MCF 10A (cell line): ENCODE results near the gene HBG1. TPM values are rescaled to one million over a fixed set of nuclear protein-coding genes. Genes with fewer than 3 reads are reported as not detected.

Experiments
- BruUV-seq: library from RNA; stranded (reverse); fragments of 400-500 nt; replicated peaks from 2 replicates; lab custom pipeline; 2021; lab: Mats Ljungman, UMichigan
- CTCF ChIA-PET: fragments of 300-600 bp; sonication (Branson Sonifier 250); formaldehyde crosslinking; extraction: SDS; loops from one replicate; lab custom pipeline; 2021; ENCODE audit warnings: antibody characterized with exemption, inconsistent platforms; lab: Yijun Ruan, JAX
- POLR2A ChIA-PET: fragments of 300-600, 350-650 bp; sonication (Branson Sonifier 250); formaldehyde crosslinking; extraction: SDS; loops from one replicate; lab custom pipeline; 2020; ENCODE audit warnings: antibody characterized with exemption, inconsistent platforms; lab: Yijun Ruan, JAX
- DNase-seq: peaks from one replicate; pipeline ENCODE4 v3.0.0-alpha.2; 2018; ENCODE audit not compliant: unreplicated experiment
- H3K27ac Mint-ChIP-seq: one replicate; pipeline ENCODE4 v1.8.0; 2022; ENCODE audit warnings: mild to moderate bottlenecking, low read depth, mixed read lengths; ENCODE audit not compliant: unreplicated experiment
- H3K27me3 Mint-ChIP-seq: one replicate; pipeline ENCODE4 v1.8.0; 2022; ENCODE audit warnings: mixed read lengths; ENCODE audit not compliant: insufficient read depth, unreplicated experiment
- H3K36me3 Mint-ChIP-seq: one replicate; pipeline ENCODE4 v1.8.0; 2022; ENCODE audit warnings: mild to moderate bottlenecking, moderate library complexity, mixed read lengths; ENCODE audit not compliant: insufficient read depth, unreplicated experiment
- H3K4me1 Mint-ChIP-seq: one replicate; pipeline ENCODE4 v1.8.0; 2022; ENCODE audit warnings: mixed read lengths; ENCODE audit not compliant: insufficient read depth, unreplicated experiment
- H3K4me3 Mint-ChIP-seq: one replicate; pipeline ENCODE4 v1.8.0; 2022; ENCODE audit warnings: mild to moderate bottlenecking, moderate library complexity, mixed read lengths; ENCODE audit not compliant: unreplicated experiment
- H3K9me3 Mint-ChIP-seq: one replicate; pipeline ENCODE4 v1.8.0; 2022; ENCODE audit warnings: mixed read lengths; ENCODE audit not compliant: unreplicated experiment
- intact Hi-C: fragments of 100-400 bp; cut with micrococcal nuclease; formaldehyde crosslinking; loops from 2 replicates; pipeline ENCODE4 v1.14.1; 2022
- total RNA-seq: library from RNA; stranded (reverse); gene quantifications from 2 replicates; pipeline ENCODE4 v1.2.3, GENCODE V29; 2022
- TF ChIP-seq, protein P1 (sequence below): fragments of 200-600 bp; IDR thresholded peaks from one replicate; pipeline ENCODE4 v1.8.0; 2022; ENCODE audit warnings: antibody characterized with exemption, mild to moderate bottlenecking; ENCODE audit not compliant: unreplicated experiment

HBG1 gene
- total RNA-seq, 1 experiment from 2014 or later = not detected

DNA sequence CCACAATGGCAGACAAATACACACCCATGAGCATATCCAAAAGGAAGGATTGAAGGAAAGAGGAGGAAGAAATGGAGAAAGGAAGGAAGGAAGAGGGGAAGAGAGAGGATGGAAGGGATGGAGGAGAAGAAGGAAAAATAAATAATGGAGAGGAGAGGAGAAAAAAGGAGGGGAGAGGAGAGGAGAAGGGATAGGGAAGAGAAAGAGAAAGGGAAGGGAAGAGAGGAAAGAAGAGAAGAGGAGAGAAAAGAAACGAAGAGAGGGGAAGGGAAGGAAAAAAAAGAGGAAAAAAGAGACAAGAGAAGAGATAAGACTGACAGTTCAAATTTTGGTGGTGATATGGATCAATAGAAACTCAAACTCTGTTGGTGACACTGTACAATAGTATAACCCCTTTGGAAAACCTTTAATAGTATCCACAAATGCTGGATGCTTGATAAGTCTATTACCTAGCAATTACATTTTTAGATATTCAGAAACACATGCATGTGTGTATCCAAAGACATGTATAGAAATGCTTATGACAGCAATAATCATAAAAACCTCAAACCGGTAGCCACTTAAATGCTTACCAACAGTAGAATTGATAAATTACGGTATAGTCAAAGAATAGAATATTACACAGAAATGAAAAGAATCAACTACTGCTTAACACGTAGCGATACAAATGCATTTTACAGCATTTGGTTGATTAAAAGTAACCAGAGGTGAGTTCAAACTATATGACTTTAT is 14.1 kb downstream of the HBG1 start:
- intact Hi-C loops = no loop called here
- ChIA-PET CTCF (no interaction called here), POLR2A (no interaction called here)
- no peak for DNase-seq
- Mint-ChIP-seq H3K9me3 (no peaks in the 10 kb centered on the region), H3K4me1 (no peaks in the 10 kb centered on the region), H3K27me3 (peaks cover 11% of the 10 kb centered on the region), H3K27ac (no peak overlapping the region), H3K36me3 (no peaks in the 10 kb centered on the region), H3K4me3 (no peak overlapping the region)
- no TSS peak for BruUV-seq
- TF ChIP-seq, protein P1, sequence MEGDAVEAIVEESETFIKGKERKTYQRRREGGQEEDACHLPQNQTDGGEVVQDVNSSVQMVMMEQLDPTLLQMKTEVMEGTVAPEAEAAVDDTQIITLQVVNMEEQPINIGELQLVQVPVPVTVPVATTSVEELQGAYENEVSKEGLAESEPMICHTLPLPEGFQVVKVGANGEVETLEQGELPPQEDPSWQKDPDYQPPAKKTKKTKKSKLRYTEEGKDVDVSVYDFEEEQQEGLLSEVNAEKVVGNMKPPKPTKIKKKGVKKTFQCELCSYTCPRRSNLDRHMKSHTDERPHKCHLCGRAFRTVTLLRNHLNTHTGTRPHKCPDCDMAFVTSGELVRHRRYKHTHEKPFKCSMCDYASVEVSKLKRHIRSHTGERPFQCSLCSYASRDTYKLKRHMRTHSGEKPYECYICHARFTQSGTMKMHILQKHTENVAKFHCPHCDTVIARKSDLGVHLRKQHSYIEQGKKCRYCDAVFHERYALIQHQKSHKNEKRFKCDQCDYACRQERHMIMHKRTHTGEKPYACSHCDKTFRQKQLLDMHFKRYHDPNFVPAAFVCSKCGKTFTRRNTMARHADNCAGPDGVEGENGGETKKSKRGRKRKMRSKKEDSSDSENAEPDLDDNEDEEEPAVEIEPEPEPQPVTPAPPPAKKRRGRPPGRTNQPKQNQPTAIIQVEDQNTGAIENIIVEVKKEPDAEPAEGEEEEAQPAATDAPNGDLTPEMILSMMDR = no peak

DNA sequence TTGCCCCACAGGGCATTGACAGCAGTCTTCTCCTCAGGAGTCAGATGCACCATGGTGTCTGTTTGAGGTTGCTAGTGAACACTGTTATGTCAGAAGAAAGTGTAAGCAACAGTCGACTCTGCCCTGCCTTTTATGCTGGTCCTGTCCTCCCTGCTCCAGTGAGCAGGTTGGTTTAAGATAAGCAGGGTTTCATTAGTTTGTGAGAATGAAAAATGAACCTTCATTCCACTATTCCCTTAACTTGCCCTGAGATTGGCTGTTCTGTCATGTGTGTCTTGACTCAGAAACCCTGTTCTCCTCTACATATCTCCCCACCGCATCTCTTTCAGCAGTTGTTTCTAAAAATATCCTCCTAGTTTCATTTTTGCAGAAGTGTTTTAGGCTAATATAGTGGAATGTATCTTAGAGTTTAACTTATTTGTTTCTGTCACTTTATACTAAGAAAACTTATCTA is 15.2 kb downstream of the HBG1 start, which contains the start of gene HBD:
Gene HBD, minus strand, starts transcription at position 103 of the 454 bp plus-strand sequence. Its CDS starts 50 bp downstream, at position 53.
- peaks cover 11% of the 10 kb centered on the region for H3K27me3 Mint-ChIP-seq
- no peak for DNase-seq
- no peaks in the 10 kb centered on the region for H3K4me1 Mint-ChIP-seq
- CTCF ChIA-PET = no interaction called here
- TF ChIP-seq, protein P1 = no peak
- H3K9me3 Mint-ChIP-seq = no peaks in the 10 kb centered on the region
- POLR2A ChIA-PET = no interaction called here
- intact Hi-C loops = no loop called here
- no peaks in the 10 kb centered on the region for H3K36me3 Mint-ChIP-seq
- no peak within 1 kb of the TSS for H3K27ac Mint-ChIP-seq
- no TSS peak for BruUV-seq
- no peak within 1 kb of the TSS for H3K4me3 Mint-ChIP-seq

DNA sequence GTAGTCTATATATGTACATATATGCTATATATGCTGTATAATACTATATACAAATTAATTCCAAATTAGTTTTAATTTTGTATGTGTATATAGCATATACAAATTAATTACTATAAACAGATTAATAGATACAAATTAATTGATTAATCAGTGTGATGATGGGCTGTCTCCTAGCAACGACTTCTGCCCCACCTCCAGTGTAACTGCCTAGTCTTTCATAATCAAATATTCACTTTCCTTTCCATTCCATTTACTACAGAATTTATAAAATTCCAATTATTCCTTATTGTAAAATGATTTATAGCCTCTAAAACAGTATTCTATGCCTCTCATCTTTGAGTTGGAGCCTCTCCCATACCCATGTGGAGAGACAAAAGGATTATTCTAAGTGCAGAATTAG is 16.4 kb downstream of the HBG1 start:
- Mint-ChIP-seq H3K36me3 (no peaks in the 10 kb centered on the region), H3K9me3 (no peaks in the 10 kb centered on the region), H3K27me3 (peaks cover 4% of the 10 kb centered on the region), H3K4me3 (no peak overlapping the region), H3K27ac (no peak overlapping the region), H3K4me1 (no peaks in the 10 kb centered on the region)
- no TSS peak for BruUV-seq
- intact Hi-C loops = no loop called here
- DNase-seq = no peak
- ChIA-PET POLR2A (no interaction called here), CTCF (interaction anchor here (0.5 to 0.6 kb wide), 2 partner anchors 29 to 382 kb away, joined by 3 to 4 read pairs; no protein-coding TSS in a partner anchor)
- TF ChIP-seq, protein P1 = no peak

DNA sequence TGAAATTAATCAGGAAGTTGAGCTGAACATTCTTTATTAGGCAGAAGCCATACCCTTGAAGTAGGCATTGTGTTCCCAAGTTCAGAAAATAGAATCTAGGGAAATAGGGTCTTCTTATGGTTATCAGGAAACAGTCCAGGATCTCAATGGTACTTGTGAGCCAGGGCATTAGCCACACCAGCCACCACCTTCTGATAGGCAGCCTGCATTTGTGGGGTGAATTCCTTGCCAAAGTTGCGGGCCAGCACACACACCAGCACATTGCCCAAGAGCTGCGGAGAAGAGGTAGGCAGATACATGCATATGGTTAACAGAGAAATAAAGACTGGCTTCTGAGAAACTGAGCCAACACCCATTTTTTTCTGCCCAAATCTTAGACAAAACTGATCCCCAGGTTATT is 16.8 kb downstream of the HBG1 start:
- H3K4me1 Mint-ChIP-seq = no peaks in the 10 kb centered on the region
- POLR2A ChIA-PET = no interaction called here
- H3K36me3 Mint-ChIP-seq = no peaks in the 10 kb centered on the region
- TF ChIP-seq, protein P1 = no peak
- DNase-seq = no peak
- H3K9me3 Mint-ChIP-seq = no peaks in the 10 kb centered on the region
- no peak overlapping the region for H3K27ac Mint-ChIP-seq
- intact Hi-C loops = no loop called here
- CTCF ChIA-PET = interaction anchor here (0.5 to 0.6 kb wide), 2 partner anchors 28 to 382 kb away, joined by 3 to 4 read pairs; no protein-coding TSS in a partner anchor
- no peaks in the 10 kb centered on the region for H3K27me3 Mint-ChIP-seq
- no TSS peak for BruUV-seq
- H3K4me3 Mint-ChIP-seq = no peak overlapping the region
